Spleen (tissue), 7 donors: Measurements from ENCODE around the gene TNN.

Source experiments
- CTCF ChIP-seq, 11 experiments: fragments of 200-600 bp in 7 of 11; fragments of 450-650 bp in 4 of 11; sonication (generic) in 4 of 11; IDR thresholded peaks in 8 of 11; conservative IDR thresholded peaks in 3 of 11; 1 replicate in 7 of 11; 2 replicates in 4 of 11; pipeline versions ENCODE4 v1.4.0 to v1.8.0; 2016 to 2021; ENCODE audit warnings: antibody characterized with exemption in 11 of 11, inconsistent platforms in 4 of 11, mild to moderate bottlenecking in 1 of 11
- POLR2A ChIP-seq, 3 donors: fragments of 450-650 bp; IDR thresholded peaks; one replicate each; pipeline ENCODE4 v1.5.1; 2017; ENCODE audit warnings: antibody characterized with exemption in 3 of 3, mild to moderate bottlenecking in 1 of 3
- donor health status: DM: no; HTN: no; CAD: no; lungs with moderate emphysema.
- donor health status: DM: no; HTN: no; CAD: no.
- donor health status: DM: no; HTN: no; CAD: no.

GRCh38 chr1:175185903-175186302 lies 118.3 kb downstream of the TNN start:
- TF ChIP-seq POLR2A (IDR thresholded peaks at IDR 0.05) (no peak), CTCF (IDR thresholded peaks at IDR 0.05 in 8 of 11, conservative IDR thresholded peaks at IDR 0.05 in 3 of 11) (no peak)
